RWPE2 (cell line): ENCODE data around the gene RPS6KA2.
"Not testable (repeated sequence)": the region's sequence is repeated elsewhere in the genome, so short reads cannot be mapped to it uniquely, and the experiment has no call there.

ENCODE experiments used
- ATAC-seq: fragments of 200-7000 bp; cut with Tn5 transposase; 3 replicates; pipeline ENCODE4 v1.9.1; 2021; ENCODE audit warnings: low read depth
- DNase-seq: peaks from one replicate; pipeline ENCODE4 v3.0.0-alpha.2; 2020; ENCODE audit warnings: low spot score
- H3K27ac ChIP-seq: fragments of 450-650 bp; 2 replicates; pipeline ENCODE4 v1.5.1; 2017; ENCODE audit warnings: mild to moderate bottlenecking; ENCODE audit not compliant: poor library complexity, severe bottlenecking
- H3K27me3 ChIP-seq: fragments of 250-450 bp; sonication (Bioruptor Pico); 2 replicates; pipeline ENCODE4 v1.5.1; 2021; ENCODE audit warnings: mild to moderate bottlenecking, moderate library complexity; ENCODE audit not compliant: insufficient read depth, poor library complexity, severe bottlenecking
- H3K36me3 ChIP-seq: fragments of 250-450 bp; sonication (Bioruptor Pico); 2 replicates; pipeline ENCODE4 v1.5.1; 2020; ENCODE audit warnings: low read depth, mild to moderate bottlenecking, moderate library complexity
- H3K4me1 ChIP-seq: fragments of 250-450 bp; sonication (Bioruptor Pico); 2 replicates; pipeline ENCODE4 v1.5.1; 2021; ENCODE audit warnings: mild to moderate bottlenecking, moderate library complexity; ENCODE audit not compliant: insufficient read depth, poor library complexity, severe bottlenecking
- H3K4me3 ChIP-seq: fragments of 250-450 bp; sonication (Bioruptor Pico); 2 replicates; pipeline ENCODE4 v1.5.1; 2021; ENCODE audit warnings: mild to moderate bottlenecking, moderate library complexity; ENCODE audit not compliant: severe bottlenecking
- H3K9me3 ChIP-seq: fragments of 250-450 bp; sonication (Bioruptor Pico); 2 replicates; pipeline ENCODE4 v1.5.1; 2021; ENCODE audit warnings: mild to moderate bottlenecking, moderate library complexity; ENCODE audit not compliant: severe bottlenecking
- TF ChIP-seq, protein P1 (sequence below): fragments of 450-650 bp; IDR thresholded peaks from one replicate; pipeline ENCODE4 v1.5.1; 2017; ENCODE audit warnings: mild to moderate bottlenecking, moderate library complexity; ENCODE audit not compliant: poor library complexity, severe bottlenecking

The RPS6KA2 gene

GRCh38 chr6:166541876-166542579 lies 85.0 kb downstream of the RPS6KA2 start:
- Histone ChIP-seq H3K36me3 (peaks cover 10% of the 10 kb centered on the region), H3K4me3 (no peak overlapping the region), H3K9me3 (no peaks in the 10 kb centered on the region), H3K27ac (peak overlapping the region; percentile 33), H3K4me1 (peaks cover 12% of the 10 kb centered on the region), H3K27me3 (no peaks in the 10 kb centered on the region)
- TF ChIP-seq, protein P1, sequence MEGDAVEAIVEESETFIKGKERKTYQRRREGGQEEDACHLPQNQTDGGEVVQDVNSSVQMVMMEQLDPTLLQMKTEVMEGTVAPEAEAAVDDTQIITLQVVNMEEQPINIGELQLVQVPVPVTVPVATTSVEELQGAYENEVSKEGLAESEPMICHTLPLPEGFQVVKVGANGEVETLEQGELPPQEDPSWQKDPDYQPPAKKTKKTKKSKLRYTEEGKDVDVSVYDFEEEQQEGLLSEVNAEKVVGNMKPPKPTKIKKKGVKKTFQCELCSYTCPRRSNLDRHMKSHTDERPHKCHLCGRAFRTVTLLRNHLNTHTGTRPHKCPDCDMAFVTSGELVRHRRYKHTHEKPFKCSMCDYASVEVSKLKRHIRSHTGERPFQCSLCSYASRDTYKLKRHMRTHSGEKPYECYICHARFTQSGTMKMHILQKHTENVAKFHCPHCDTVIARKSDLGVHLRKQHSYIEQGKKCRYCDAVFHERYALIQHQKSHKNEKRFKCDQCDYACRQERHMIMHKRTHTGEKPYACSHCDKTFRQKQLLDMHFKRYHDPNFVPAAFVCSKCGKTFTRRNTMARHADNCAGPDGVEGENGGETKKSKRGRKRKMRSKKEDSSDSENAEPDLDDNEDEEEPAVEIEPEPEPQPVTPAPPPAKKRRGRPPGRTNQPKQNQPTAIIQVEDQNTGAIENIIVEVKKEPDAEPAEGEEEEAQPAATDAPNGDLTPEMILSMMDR = no peak
- DNase-seq (no peak), ATAC-seq (peak; percentile 19; the same call in 1 of the 3 replicates)

- H3K9me3 ChIP-seq = no peaks in the 10 kb centered on the region
- H3K27me3 ChIP-seq = no peaks in the 10 kb centered on the region
- peaks cover 12% of the 10 kb centered on the region for H3K36me3 ChIP-seq
- peaks cover 12% of the 10 kb centered on the region for H3K4me1 ChIP-seq
- H3K27ac ChIP-seq = no peak overlapping the region
- TF ChIP-seq, protein P1 = no peak
- no peak for DNase-seq
- no peak for ATAC-seq
- no peak overlapping the region for H3K4me3 ChIP-seq
These were observed 85.7 kb downstream of the RPS6KA2 start for GRCh38 chr6:166541366-166541765.

DNA sequence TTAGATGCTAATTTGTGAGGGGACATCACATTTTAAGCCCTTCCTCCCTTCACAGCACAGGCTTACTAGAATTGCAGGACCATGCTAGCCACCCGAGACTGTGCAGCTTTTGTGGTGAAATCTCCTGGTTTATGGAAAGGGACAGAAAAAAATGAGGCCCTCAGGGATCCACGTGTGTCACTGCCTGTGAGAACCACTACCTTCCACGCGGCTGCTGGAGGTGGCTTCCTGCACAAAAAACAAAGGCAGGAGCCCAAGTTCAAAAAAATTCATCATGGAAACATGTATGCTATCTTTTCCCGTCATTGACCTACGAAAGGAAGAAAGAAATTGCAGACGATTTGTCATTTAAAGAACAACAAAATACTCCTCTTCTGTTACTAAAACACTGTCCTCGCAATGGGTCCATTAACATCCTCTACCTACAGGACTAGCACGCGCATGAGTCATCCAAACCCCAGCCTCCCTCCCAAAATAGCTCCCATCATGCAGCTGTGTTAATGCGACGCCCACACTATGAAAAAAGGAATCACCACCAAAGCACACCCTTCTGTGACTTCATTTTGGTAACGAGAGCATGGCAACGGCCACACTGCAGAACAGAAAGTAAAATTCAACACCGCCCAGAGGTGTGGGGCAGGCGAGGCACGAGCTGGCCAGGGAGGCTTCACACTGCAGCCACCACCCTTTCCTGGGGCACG lies 86.3 kb downstream of the RPS6KA2 start:
- no peak for ATAC-seq
- no peak overlapping the region for H3K4me3 ChIP-seq
- no peaks in the 10 kb centered on the region for H3K9me3 ChIP-seq
- no peaks in the 10 kb centered on the region for H3K27me3 ChIP-seq
- TF ChIP-seq, protein P1 = no peak
- DNase-seq = no peak
- peaks cover 12% of the 10 kb centered on the region for H3K36me3 ChIP-seq
- H3K27ac ChIP-seq = no peak overlapping the region
- peaks cover 12% of the 10 kb centered on the region for H3K4me1 ChIP-seq

DNA sequence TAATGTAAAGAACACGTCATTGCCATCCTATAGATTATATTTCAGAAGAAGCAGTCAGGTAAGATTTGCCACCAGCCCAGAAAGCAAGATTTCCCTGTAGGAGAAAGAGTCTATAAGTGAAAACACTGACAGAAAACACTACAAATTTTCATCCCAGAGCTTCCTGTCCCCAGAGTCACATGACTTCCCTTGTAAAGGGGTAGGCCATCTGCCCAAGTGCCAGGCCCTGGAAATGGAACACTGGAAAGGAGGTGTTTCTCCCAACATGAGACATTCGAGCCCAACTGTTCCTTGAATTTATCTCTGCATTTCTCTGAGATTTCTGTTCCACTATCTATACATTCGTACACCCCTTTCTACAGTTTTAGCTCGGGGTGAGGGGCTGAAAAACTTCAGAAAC lies 87.5 kb downstream of the RPS6KA2 start:
- TF ChIP-seq, protein P1 = no peak
- Histone ChIP-seq H3K4me3 (no peak overlapping the region), H3K9me3 (no peaks in the 10 kb centered on the region)

GRCh38 chr6:166539011-166539385 lies 88.1 kb downstream of the RPS6KA2 start:
- DNase-seq, H3K27ac ChIP-seq, ATAC-seq, H3K27me3 ChIP-seq, H3K9me3 ChIP-seq, H3K4me3 ChIP-seq: not testable (repeated sequence)
- Histone ChIP-seq H3K4me1 (peaks cover 12% of the 10 kb centered on the region), H3K36me3 (peaks cover 12% of the 10 kb centered on the region)

More for the DNA sequence above, 87.5 kb downstream of the RPS6KA2 start:
- ATAC-seq (no peak), DNase-seq (no peak)
- Histone ChIP-seq H3K27ac (no peak overlapping the region), H3K4me1 (peaks cover 12% of the 10 kb centered on the region), H3K36me3 (peaks cover 12% of the 10 kb centered on the region), H3K27me3 (no peaks in the 10 kb centered on the region)
